ENCODE data around the gene PSPN.

The PSPN gene

GRCh38 chr19:6325614-6326013 lies 50.1 kb downstream of the PSPN start:
- no peak for DNase-seq (ENCODE audit: low spot score)

Measured in hematopoietic multipotent progenitor cell treated with erythropoietin and hydrocortisone succinate and interleukin-3 and kit ligand, for 15 days (in vitro differentiated cells).